Muscle layer of colon (tissue), 2 donors: ENCODE results near the gene TUBA4B.
"Not testable (repeated sequence)": the region's sequence is repeated elsewhere in the genome, so short reads cannot be mapped to it uniquely, and the experiment has no call there.

Experiments
- H3K27ac ChIP-seq: one replicate; pipeline ENCODE4 v1.7.0; 2013; ENCODE audit warnings: low read depth, mild to moderate bottlenecking, low read length, moderate library complexity
- H3K27me3 ChIP-seq, 2 donors: one replicate each; pipeline ENCODE4 v1.7.0; 2013; ENCODE audit warnings: low read length in 2 of 2, mild to moderate bottlenecking in 2 of 2; ENCODE audit not compliant: insufficient read depth in 2 of 2, control insufficient read depth in 1 of 2
- H3K36me3 ChIP-seq: one replicate; pipeline ENCODE4 v1.7.0; 2013; ENCODE audit warnings: mild to moderate bottlenecking, low read length; ENCODE audit not compliant: insufficient read depth
- H3K4me1 ChIP-seq: one replicate; pipeline ENCODE4 v1.7.0; 2013; ENCODE audit warnings: mild to moderate bottlenecking, low read length; ENCODE audit not compliant: insufficient read depth
- H3K4me3 ChIP-seq, 2 donors: one replicate each; pipeline ENCODE4 v1.7.0; 2013; ENCODE audit warnings: low read length in 2 of 2, low read depth in 1 of 2, mild to moderate bottlenecking in 1 of 2, moderate library complexity in 1 of 2
- H3K9ac ChIP-seq: one replicate; pipeline ENCODE4 v1.7.0; 2013; ENCODE audit warnings: low read length
- H3K9me3 ChIP-seq: one replicate; pipeline ENCODE4 v1.7.0; 2013; ENCODE audit warnings: mild to moderate bottlenecking, low read length
- donor health status: abdominal sarcoma.
- donor health status: Adenocarcinoma of cecum.

TUBA4B gene

DNA sequence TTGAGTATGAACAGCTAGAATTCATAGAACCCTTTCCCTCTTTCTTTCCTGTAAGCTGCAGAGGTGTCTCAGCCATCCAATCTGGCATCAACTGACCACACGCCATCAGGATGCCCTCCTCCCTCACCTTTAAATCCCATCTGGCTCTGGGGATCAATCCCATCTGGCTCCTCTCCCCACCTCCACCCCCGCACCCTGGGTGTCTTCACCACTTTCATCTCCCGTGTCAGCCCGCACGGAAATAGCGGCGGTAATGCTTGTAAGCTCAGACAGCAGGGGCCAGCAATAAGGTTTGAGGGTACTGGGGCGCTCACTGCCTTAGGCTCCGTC lies 508 bp upstream of the TUBA4B start:
- Histone ChIP-seq H3K27me3 (no peaks in the 10 kb centered on the region), H3K27ac (peak overlapping the region; percentile 75), H3K36me3 (peaks cover 19% of the 10 kb centered on the region), H3K4me1 (peaks cover 43% of the 10 kb centered on the region), H3K4me3 (peak overlapping the region; percentile 78 to 82), H3K9ac (peak overlapping the region; percentile 34), H3K9me3 (no peaks in the 10 kb centered on the region)

- Histone ChIP-seq H3K36me3 (peaks cover 9% of the 10 kb centered on the region), H3K27ac (peak within 1 kb of the TSS; percentile 75), H3K4me1 (peaks cover 41% of the 10 kb centered on the region), H3K4me3 (peak within 1 kb of the TSS; percentile 78 to 82), H3K9ac (peak within 1 kb of the TSS; percentile 57), H3K27me3 (no peaks in the 10 kb centered on the region), H3K9me3 (no peaks in the 10 kb centered on the region)
Measured at GRCh38 chr2:219253753-219254589, 928 bp downstream of the TUBA4B start, which contains the start of gene TUBA4A. Gene TUBA4A, minus strand, starts transcription at chr2:219253918. Its CDS starts 60 bp downstream, at chr2:219253858.

DNA sequence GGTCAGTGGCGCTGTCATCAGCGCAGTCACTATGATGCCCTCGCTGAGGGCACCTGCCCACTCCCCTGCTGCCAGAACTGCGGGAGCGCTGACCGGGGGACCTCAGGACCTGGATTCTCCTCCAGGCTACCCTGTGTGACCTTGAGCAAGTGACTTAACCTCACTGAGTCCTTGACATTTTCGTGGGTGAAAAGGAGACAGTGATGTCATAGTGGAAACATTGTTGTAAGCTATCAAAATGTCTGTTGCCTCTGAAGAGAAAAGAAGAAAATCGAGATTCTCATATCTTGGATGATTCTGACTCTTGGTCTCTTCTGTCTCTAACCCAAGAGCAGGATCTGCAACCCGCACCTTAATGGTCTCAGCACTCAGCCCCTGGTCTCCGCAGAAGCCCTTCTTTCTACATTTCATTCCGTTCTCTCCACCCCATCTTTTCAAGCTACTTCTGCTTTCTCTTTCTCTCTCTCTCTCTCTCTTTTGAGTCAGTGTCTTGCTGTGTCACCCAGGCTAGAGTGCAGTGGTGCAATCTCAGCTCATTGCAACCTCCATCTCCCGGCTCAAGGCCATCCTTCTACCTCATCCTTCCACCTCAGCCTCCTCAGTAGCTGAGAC lies 1.7 kb downstream of the TUBA4B start:
- Histone ChIP-seq H3K27ac (peak overlapping the region; percentile 70), H3K27me3 (no peaks in the 10 kb centered on the region), H3K9me3 (no peaks in the 10 kb centered on the region), H3K9ac (peak overlapping the region; percentile 57), H3K4me3 (peak overlapping the region; percentile 78 to 82), H3K36me3 (peaks cover 9% of the 10 kb centered on the region), H3K4me1 (peaks cover 34% of the 10 kb centered on the region)

DNA sequence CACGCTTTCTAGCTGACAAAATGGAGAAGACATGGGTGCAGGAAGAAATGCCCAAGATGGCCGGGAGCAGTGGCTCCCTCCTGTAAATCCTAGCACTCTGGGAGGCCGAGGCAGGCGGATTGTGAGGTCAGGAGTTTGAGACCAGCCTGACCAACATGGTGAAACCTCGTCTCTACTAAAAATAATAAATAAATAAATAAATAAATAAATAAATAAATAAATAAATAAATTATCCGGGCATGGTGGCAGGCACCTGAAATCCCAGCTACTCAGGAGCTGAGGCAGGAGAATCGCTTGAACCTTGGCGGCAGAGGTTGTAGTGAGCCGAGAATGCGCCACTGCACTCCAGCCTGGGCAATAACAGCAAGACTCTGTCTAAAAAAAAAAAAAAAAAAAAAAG lies 5.9 kb downstream of the TUBA4B start:
- not testable (repeated sequence) for H3K27me3 ChIP-seq

DNA sequence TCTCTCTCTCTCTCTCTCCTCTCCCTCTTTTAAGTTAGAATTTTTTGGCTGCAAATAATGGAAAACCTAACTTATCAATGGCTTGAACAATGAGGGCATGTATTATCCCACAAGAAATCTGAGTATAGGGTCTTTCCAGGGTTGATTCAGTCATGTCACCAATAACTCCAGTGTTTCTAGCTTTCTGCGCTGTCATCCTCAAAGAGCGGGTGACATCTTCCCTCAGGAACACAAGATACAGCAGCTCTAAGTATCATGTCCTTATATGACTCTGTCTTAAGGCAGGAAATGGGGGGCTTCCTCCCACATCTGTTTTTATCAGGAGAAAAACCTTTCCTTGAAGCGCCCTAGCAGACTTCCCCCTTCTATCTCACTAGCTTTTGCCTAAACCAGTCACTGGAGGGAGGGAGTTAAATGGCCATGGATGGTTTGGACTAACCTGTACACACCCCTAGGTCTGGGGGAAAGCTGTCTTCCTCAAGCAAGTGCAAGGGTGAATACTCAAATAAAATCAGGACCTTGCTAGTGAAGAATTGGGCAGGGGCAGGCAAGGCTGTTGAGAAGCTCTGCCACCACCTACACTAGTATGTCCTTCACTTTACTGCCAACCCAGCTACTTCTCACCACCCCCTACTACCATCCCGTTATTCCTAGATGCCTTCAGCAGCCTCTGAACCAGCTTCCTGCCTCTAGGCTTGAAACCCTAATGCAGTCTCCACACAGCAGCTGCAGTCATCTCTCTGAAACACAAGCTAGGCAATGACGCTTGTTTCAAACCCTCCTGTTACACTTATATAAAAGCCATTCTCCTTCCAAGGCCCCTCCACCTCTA lies 8.2 kb downstream of the TUBA4B start:
- no peaks in the 10 kb centered on the region for H3K9me3 ChIP-seq
- no peaks in the 10 kb centered on the region for H3K4me1 ChIP-seq
- no peak overlapping the region for H3K4me3 ChIP-seq
- no peak overlapping the region for H3K27ac ChIP-seq
- H3K9ac ChIP-seq: no peak overlapping the region
- H3K36me3 ChIP-seq: no peaks in the 10 kb centered on the region
- H3K27me3 ChIP-seq: no peaks in the 10 kb centered on the region

More for the DNA sequence above, 5.9 kb downstream of the TUBA4B start:
- not testable (repeated sequence) for H3K36me3 ChIP-seq, H3K9me3 ChIP-seq, H3K4me3 ChIP-seq, H3K9ac ChIP-seq, H3K27ac ChIP-seq, H3K4me1 ChIP-seq

- no peaks in the 10 kb centered on the region for H3K27me3 ChIP-seq
- no peak overlapping the region for H3K27ac ChIP-seq
- no peaks in the 10 kb centered on the region for H3K9me3 ChIP-seq
- H3K4me3 ChIP-seq: no peak overlapping the region
- no peaks in the 10 kb centered on the region for H3K4me1 ChIP-seq
- H3K36me3 ChIP-seq: no peaks in the 10 kb centered on the region
- no peak overlapping the region for H3K9ac ChIP-seq
Measured at GRCh38 chr2:219266232-219266631, 13.2 kb downstream of the TUBA4B start.

DNA sequence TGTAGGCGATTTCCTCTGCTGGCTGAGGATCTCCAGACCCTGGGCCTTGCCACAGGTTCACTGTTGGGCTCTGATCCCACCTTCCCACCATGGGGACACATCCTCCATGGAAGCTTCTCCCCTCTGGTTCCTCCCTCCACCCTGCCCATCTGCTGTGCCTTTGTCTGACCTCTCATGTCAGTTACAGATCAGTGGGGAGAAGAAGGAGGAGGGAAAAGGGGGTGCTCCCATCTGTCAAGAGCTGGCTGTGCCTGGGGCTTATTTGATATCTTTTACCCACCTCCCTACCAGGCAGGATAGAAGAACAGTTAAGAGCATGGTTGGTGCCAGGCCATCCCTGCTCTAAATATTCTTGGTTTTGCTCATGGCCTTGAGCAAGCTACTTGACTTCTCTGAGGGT lies 13.8 kb downstream of the TUBA4B start:
- Histone ChIP-seq H3K4me1 (no peaks in the 10 kb centered on the region), H3K9ac (no peak overlapping the region), H3K36me3 (no peaks in the 10 kb centered on the region), H3K27ac (no peak overlapping the region), H3K27me3 (no peaks in the 10 kb centered on the region), H3K9me3 (no peaks in the 10 kb centered on the region), H3K4me3 (no peak overlapping the region)

DNA sequence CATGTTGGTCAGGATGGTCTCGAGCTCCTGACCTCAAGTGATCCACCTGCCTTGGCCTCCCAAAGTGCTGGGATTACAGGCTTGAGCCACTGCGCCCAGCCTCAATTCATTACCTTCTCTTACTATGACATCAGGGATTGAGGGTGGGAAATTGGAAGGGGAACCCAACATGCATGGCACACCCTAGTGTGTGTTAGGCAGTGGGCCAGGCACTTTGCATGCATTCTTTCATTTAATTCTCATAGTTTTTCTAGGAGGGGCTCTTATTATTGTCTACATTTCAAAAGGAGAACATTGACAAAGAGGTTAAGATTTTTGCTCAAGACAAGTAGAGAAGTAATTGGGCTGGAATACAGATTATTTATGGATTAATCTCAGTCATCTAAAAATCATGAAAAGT lies 15.3 kb downstream of the TUBA4B start:
- H3K27me3 ChIP-seq: no peaks in the 10 kb centered on the region
- no peaks in the 10 kb centered on the region for H3K36me3 ChIP-seq
- H3K4me1 ChIP-seq: no peaks in the 10 kb centered on the region
- H3K9ac ChIP-seq: no peak overlapping the region
- H3K9me3 ChIP-seq: no peaks in the 10 kb centered on the region
- no peak overlapping the region for H3K27ac ChIP-seq
- no peak overlapping the region for H3K4me3 ChIP-seq

- H3K4me3 ChIP-seq: no peak overlapping the region
- H3K27ac ChIP-seq: no peak overlapping the region
- H3K4me1 ChIP-seq: no peaks in the 10 kb centered on the region
- no peaks in the 10 kb centered on the region for H3K27me3 ChIP-seq
- no peaks in the 10 kb centered on the region for H3K36me3 ChIP-seq
- H3K9ac ChIP-seq: no peak overlapping the region
- no peaks in the 10 kb centered on the region for H3K9me3 ChIP-seq
Measured at GRCh38 chr2:219269362-219270054, 16.5 kb downstream of the TUBA4B start.

GRCh38 chr2:219270055-219270372 lies 17.0 kb downstream of the TUBA4B start:
- H3K4me3 ChIP-seq: no peak overlapping the region
- H3K4me1 ChIP-seq: no peaks in the 10 kb centered on the region
- no peaks in the 10 kb centered on the region for H3K9me3 ChIP-seq
- no peak overlapping the region for H3K27ac ChIP-seq
- no peaks in the 10 kb centered on the region for H3K27me3 ChIP-seq
- no peaks in the 10 kb centered on the region for H3K36me3 ChIP-seq
- no peak overlapping the region for H3K9ac ChIP-seq

DNA sequence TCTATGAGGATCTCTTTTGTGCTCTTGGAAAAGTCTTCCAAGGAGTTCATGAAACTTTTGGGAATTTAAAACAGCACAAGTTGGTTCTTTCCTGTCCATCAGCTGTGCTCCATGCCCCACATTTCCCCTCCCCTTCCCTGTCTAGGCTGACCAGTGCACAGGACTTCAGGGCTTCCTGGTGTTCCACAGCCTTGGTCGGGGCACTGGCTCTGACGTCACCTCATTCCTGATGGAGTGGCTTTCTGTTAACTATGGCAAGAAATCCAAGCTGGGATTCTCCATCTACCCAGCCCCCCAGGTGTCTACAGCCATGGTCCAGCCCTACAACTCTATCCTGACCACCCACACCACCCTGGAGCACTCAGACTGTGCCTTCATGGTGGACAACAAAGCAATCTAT lies 18.0 kb downstream of the TUBA4B start:
- Histone ChIP-seq H3K27me3 (no peaks in the 10 kb centered on the region), H3K27ac (no peak overlapping the region), H3K4me3 (no peak overlapping the region), H3K36me3 (no peaks in the 10 kb centered on the region), H3K9me3 (no peaks in the 10 kb centered on the region), H3K9ac (no peak overlapping the region), H3K4me1 (no peaks in the 10 kb centered on the region)
